Osteoblast (primary cell): Measurements from ENCODE around the gene GSK3B. TPM values are rescaled to one million over a fixed set of nuclear protein-coding genes. Genes with fewer than 3 reads are reported as not detected.

Experiments used
- DNase-seq: peaks from one replicate; pipeline ENCODE4 v3.0.0; 2011; ENCODE audit warnings: low spot score, mixed read lengths; ENCODE audit not compliant: insufficient read length; ENCODE audit errors: missing footprints
- H2AFZ ChIP-seq: 2 replicates; pipeline ENCODE4 v1.6.0; 2011; ENCODE audit warnings: mild to moderate bottlenecking, low read length
- H3K27ac ChIP-seq: 2 replicates; pipeline ENCODE4 v1.5.1; 2011; ENCODE audit warnings: mild to moderate bottlenecking, low read depth, low read length, moderate library complexity
- H3K27me3 ChIP-seq: 2 replicates; pipeline ENCODE4 v1.6.0; 2012; ENCODE audit warnings: mild to moderate bottlenecking, control low read depth, inconsistent platforms, low read length, moderate library complexity; ENCODE audit not compliant: insufficient read depth
- H3K36me3 ChIP-seq: 2 replicates; pipeline ENCODE4 v1.5.1; 2011; ENCODE audit warnings: mild to moderate bottlenecking, low read length, control low read depth, moderate library complexity; ENCODE audit not compliant: insufficient read depth
- H3K4me1 ChIP-seq: 2 replicates; pipeline ENCODE4 v1.5.1; 2011; ENCODE audit warnings: mild to moderate bottlenecking, low read length, control low read depth, moderate library complexity; ENCODE audit not compliant: insufficient read depth
- H3K4me2 ChIP-seq: 2 replicates; pipeline ENCODE4 v1.6.0; 2011; ENCODE audit warnings: mild to moderate bottlenecking, low read length; ENCODE audit not compliant: insufficient read depth
- H3K4me3 ChIP-seq: fragments of 200-600 bp; sonication (generic); 3 replicates; pipeline ENCODE4 v1.5.1; 2012; ENCODE audit warnings: mild to moderate bottlenecking, low read length, inconsistent platforms; ENCODE audit not compliant: insufficient read depth
- H3K79me2 ChIP-seq: 2 replicates; pipeline ENCODE4 v1.6.0; 2012; ENCODE audit warnings: mild to moderate bottlenecking, low read length, control low read depth, inconsistent platforms; ENCODE audit not compliant: insufficient read depth
- H3K9me3 ChIP-seq: 2 replicates; pipeline ENCODE4 v1.5.1; 2011; ENCODE audit warnings: low read depth, low read length, control low read depth
- H4K20me1 ChIP-seq: 2 replicates; pipeline ENCODE4 v1.6.0; 2012; ENCODE audit warnings: mild to moderate bottlenecking, low read length, control low read depth; ENCODE audit not compliant: insufficient read depth
- total RNA-seq: library from RNA; depleted of rRNA; stranded (reverse); fragments of >200 nt; gene quantifications from 2 replicates; pipeline ENCODE4 v1.2.3, GENCODE V29; 2012
- TF ChIP-seq, protein P1 (sequence below): IDR thresholded peaks from 2 replicates; pipeline ENCODE4 v1.5.1; 2011; ENCODE audit warnings: mild to moderate bottlenecking, low read depth, low read length, moderate library complexity; ENCODE audit errors: extremely low read depth

The GSK3B gene
- total RNA-seq, 1 donor, result 87.9 TPM

DNA sequence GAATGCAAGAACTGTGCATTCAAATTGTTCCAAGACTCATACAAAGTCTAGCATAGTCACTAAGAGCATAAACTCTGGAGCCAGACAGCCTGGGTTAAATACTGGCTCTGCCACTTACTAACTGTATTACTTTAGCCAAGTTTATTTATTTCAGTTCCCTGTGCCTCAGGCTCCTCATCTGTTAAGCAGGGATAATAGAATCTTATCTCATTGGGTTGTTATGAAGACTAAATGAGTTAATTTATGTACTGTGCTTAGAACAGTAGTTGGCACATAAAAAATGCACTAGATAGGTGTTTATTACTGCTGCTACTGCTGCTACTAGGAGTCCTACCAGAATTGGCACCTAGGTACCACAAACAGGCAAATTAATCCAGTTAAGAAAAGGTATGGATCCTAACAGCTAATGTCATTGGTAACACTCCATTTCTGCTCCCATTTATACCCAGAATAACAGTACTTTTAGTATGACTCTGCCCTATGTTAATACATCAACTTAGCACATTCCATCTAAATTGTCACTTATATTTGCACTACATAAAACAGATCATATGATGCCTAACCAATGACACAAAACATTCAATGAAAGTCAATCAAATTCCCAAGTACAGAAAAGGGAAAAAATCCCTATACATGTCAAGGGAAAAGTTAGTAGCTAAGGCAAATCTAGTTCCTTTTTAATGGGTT is 45.7 kb downstream of the GSK3B start:
- no peak overlapping the region for H3K4me2 ChIP-seq
- H3K27me3 ChIP-seq, result no peaks in the 10 kb centered on the region
- no peak overlapping the region for H2AFZ ChIP-seq
- H3K4me1 ChIP-seq, result no peaks in the 10 kb centered on the region
- H3K36me3 ChIP-seq, result no peaks in the 10 kb centered on the region
- no peak overlapping the region for H3K4me3 ChIP-seq
- H3K79me2 ChIP-seq, result peaks cover 100% of the 10 kb centered on the region
- H3K27ac ChIP-seq, result no peak overlapping the region
- TF ChIP-seq, protein P1, sequence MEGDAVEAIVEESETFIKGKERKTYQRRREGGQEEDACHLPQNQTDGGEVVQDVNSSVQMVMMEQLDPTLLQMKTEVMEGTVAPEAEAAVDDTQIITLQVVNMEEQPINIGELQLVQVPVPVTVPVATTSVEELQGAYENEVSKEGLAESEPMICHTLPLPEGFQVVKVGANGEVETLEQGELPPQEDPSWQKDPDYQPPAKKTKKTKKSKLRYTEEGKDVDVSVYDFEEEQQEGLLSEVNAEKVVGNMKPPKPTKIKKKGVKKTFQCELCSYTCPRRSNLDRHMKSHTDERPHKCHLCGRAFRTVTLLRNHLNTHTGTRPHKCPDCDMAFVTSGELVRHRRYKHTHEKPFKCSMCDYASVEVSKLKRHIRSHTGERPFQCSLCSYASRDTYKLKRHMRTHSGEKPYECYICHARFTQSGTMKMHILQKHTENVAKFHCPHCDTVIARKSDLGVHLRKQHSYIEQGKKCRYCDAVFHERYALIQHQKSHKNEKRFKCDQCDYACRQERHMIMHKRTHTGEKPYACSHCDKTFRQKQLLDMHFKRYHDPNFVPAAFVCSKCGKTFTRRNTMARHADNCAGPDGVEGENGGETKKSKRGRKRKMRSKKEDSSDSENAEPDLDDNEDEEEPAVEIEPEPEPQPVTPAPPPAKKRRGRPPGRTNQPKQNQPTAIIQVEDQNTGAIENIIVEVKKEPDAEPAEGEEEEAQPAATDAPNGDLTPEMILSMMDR, result no peak
- DNase-seq, result no peak
- no peaks in the 10 kb centered on the region for H3K9me3 ChIP-seq
- H4K20me1 ChIP-seq, result peaks cover 87% of the 10 kb centered on the region

DNA sequence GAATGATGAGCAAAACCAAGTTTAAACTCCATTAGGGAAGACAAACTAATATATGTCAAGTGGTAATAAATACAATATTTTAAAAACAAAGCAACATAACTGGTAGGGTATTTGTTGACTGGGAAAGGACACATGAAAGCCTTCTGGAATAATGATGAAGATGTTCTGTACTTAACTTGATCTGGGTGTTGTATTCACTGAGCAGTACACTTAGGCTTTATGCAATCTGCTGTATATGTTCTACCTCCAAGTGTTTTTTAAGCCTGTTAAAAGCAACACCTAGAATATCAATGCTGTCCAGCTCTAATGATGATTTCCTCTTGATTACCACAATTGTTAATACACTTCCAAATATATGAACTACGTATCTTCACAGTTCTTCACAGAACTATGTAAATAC is 46.6 kb downstream of the GSK3B start:
- H2AFZ ChIP-seq, result no peak overlapping the region
- no peaks in the 10 kb centered on the region for H3K27me3 ChIP-seq
- no peaks in the 10 kb centered on the region for H3K4me1 ChIP-seq
- TF ChIP-seq, protein P1, result no peak
- H3K79me2 ChIP-seq, result peaks cover 100% of the 10 kb centered on the region
- no peaks in the 10 kb centered on the region for H3K36me3 ChIP-seq
- no peak overlapping the region for H3K4me2 ChIP-seq
- H3K9me3 ChIP-seq, result no peaks in the 10 kb centered on the region
- no peak overlapping the region for H3K4me3 ChIP-seq
- no peak overlapping the region for H3K27ac ChIP-seq
- no peak for DNase-seq
- peaks cover 87% of the 10 kb centered on the region for H4K20me1 ChIP-seq

- no peaks in the 10 kb centered on the region for H3K27me3 ChIP-seq
- no peak for DNase-seq
- no peak overlapping the region for H2AFZ ChIP-seq
- no peak overlapping the region for H3K4me2 ChIP-seq
- TF ChIP-seq, protein P1, result no peak
- H3K4me3 ChIP-seq, result no peak overlapping the region
- peaks cover 19% of the 10 kb centered on the region for H3K9me3 ChIP-seq
- H4K20me1 ChIP-seq, result peaks cover 79% of the 10 kb centered on the region
- H3K36me3 ChIP-seq, result no peaks in the 10 kb centered on the region
- H3K79me2 ChIP-seq, result peaks cover 99% of the 10 kb centered on the region
- H3K27ac ChIP-seq, result no peak overlapping the region
- H3K4me1 ChIP-seq, result no peaks in the 10 kb centered on the region
Measured at GRCh38 chr3:120040813-120041377, 53.4 kb downstream of the GSK3B start.
